Fibroblast of the aortic adventitia (primary cell): ENCODE data around the gene NEDD4L. TPM values are rescaled to one million over a fixed set of nuclear protein-coding genes. Genes with fewer than 3 reads are reported as not detected.

Source experiments
- DNase-seq: peaks from one replicate; pipeline ENCODE4 v3.0.0-alpha.2; 2010; ENCODE audit warnings: low read depth
- H3K4me3 ChIP-seq: 2 replicates; pipeline ENCODE4 v1.5.1; 2011; ENCODE audit warnings: low read depth, mild to moderate bottlenecking, control low read depth, low read length, moderate library complexity
- total RNA-seq: library from RNA; depleted of rRNA; stranded (reverse); fragments of >200 nt; gene quantifications from 2 replicates; pipeline ENCODE4 v1.2.3, GENCODE V29; 2012; ENCODE audit warnings: low replicate concordance
- TF ChIP-seq, protein P1 (sequence below): IDR thresholded peaks from 2 replicates; pipeline ENCODE4 v1.5.1; 2011; ENCODE audit warnings: mild to moderate bottlenecking, low read length, control low read depth, inconsistent platforms; ENCODE audit not compliant: insufficient read depth

Gene NEDD4L
- total RNA-seq, 1 donor: 22.2 TPM

DNA sequence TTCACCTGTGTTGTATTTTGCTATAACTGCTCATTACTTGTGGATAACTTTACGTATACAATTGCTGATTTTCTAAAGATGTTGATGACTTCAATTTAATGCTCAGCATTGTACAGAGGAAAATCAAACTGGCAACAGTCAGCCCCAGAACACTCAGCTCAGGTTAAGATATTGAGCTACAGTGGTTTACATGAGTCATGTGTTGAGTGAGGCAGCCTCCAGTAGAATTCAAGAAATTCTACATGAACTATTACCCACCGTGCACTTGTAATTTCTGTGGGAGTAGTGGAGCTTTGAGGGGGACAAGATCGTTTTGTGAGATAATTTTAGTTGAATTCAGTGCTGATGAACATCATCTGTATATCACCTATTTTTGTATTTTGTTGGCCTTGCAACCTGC is 292.6 kb downstream of the NEDD4L start:
- no peak for DNase-seq
- TF ChIP-seq, protein P1, sequence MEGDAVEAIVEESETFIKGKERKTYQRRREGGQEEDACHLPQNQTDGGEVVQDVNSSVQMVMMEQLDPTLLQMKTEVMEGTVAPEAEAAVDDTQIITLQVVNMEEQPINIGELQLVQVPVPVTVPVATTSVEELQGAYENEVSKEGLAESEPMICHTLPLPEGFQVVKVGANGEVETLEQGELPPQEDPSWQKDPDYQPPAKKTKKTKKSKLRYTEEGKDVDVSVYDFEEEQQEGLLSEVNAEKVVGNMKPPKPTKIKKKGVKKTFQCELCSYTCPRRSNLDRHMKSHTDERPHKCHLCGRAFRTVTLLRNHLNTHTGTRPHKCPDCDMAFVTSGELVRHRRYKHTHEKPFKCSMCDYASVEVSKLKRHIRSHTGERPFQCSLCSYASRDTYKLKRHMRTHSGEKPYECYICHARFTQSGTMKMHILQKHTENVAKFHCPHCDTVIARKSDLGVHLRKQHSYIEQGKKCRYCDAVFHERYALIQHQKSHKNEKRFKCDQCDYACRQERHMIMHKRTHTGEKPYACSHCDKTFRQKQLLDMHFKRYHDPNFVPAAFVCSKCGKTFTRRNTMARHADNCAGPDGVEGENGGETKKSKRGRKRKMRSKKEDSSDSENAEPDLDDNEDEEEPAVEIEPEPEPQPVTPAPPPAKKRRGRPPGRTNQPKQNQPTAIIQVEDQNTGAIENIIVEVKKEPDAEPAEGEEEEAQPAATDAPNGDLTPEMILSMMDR: no peak
- no peak overlapping the region for H3K4me3 ChIP-seq

DNA sequence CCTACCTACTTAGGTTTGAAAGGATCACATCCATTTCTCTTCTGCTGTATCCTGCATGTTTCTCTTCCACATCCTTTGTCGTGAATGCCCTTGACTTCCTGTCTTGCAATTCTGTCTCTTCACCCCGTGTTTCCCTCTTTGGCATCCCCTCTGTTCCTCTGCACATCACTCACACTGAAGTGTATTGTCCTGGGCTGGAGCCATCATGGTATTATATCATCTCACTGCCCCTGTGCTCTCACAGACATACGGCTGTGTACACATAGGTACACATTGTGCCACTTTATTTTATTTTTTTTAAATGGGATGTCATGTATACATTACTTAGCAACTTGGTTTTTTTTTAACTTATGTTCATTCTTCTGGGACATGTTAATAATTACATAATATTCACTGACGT is 293.3 kb downstream of the NEDD4L start:
- H3K4me3 ChIP-seq: no peak overlapping the region
- DNase-seq: no peak
- TF ChIP-seq, protein P1: no peak

DNA sequence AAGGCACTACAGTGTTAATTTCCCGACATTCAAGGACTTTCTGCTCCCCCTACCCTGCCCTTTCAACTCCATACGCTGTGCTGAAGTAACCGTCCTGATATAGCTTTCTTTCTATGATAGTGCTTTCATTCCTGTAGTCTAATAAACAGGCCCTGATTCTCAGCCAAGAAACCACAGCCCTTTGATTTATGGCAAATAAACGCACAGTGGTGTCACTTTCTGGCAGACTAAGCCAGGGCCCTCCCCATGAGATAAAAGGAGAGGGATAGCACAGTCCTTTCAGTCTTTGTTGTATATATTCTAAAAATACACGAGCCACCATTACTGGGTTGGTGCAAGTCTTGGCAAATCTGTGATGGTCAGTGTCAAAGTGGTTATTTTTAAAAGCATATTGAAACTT is 293.7 kb downstream of the NEDD4L start:
- TF ChIP-seq, protein P1: no peak
- no peak overlapping the region for H3K4me3 ChIP-seq
- peak; percentile 42 for DNase-seq

DNA sequence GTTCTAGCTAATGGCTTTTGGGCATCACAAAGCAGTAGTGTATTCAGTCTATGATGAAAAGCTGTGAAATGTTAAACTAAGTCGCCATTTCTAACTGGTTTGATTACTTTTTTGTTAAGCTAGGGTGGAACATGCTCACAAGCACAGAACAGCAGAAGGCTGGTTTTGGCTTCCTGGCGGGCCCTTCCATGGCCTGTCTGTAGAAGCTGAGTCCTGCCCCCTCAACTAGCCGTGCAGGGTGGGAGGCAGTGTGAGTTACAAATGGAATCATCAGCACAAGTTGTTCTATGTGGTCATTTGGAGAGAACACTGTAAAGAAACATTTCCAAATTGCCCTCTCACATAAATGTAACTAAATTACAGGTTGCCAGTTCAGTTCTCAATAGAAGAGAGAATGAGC is 294.1 kb downstream of the NEDD4L start:
- TF ChIP-seq, protein P1: no peak
- DNase-seq: no peak
- H3K4me3 ChIP-seq: no peak overlapping the region

DNA sequence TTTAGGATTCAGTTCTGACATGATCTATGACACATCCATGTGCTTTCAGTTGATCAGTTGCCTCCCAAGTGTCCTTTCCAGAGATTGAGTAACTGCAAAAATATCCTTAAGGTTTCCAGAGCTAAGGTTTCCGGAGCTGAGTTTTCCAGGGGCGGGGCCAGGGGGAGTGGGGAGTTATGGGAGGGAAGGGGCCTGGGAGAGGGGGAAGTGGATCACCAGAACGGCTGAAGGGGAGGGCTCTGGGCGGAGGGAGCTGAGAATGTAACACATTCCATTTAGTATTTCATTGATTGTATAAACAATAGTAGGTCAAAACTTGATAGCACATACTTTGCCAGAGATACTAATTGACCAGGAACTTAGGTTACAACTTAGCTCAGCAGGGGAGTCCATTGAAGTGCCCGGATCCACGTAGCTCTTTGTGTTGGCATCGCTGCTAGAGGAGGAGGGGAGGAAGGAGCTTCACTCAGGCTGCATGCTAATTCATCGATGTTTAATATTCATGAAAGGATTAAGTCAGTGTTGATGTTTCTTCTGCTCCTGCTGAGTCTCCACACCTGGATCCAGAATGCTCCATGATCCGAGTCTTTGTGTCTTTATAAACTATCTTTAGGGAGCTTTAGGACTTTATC is 295.1 kb downstream of the NEDD4L start:
- peak; percentile 9 for DNase-seq
- TF ChIP-seq, protein P1: no peak
- no peak overlapping the region for H3K4me3 ChIP-seq

DNA sequence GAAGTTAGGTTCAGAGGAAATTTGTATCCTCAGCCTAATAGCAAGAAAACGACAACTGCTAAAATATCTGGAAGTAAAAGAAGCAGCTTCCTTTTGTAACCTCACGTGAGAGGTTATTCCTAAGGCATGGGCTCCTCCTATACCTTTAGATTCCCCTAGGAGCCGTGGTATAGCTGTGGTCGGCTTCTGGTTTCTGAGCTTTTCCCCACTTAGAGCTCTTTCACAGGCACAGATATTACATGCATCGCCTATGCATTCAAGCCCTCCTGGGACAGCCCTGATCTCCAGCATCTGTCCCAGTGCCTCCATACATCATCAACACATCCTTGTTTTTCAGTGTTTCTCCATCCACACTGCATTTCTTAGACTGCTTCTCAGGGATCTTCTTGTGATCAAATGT is 295.9 kb downstream of the NEDD4L start:
- no peak overlapping the region for H3K4me3 ChIP-seq
- TF ChIP-seq, protein P1: no peak
- no peak for DNase-seq

DNA sequence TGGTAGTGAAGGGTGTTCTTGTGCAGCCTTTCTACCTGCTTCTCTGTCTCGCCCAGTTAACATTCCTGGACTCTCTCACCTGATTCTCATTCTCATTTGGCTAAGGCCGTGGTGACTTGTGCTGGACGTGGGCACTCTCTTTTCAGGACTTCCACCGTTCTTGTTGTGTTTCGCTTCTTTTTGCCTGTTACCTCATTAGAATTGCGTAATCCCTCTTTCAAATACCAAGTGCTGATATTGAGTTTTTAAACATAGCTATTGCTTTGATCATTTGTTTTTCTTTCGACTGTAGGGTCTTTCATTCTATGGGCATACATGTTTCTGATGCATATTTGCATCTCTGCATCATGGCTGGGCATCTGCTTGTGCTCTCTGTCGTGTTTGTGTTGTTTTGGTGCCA is 297.9 kb downstream of the NEDD4L start:
- TF ChIP-seq, protein P1: no peak
- H3K4me3 ChIP-seq: no peak overlapping the region
- no peak for DNase-seq
